ENCODE measurements around the gene AMBRA1. TPM values are rescaled to one million over a fixed set of nuclear protein-coding genes. Genes with fewer than 3 reads are reported as not detected.

The AMBRA1 gene
- polyA plus RNA-seq, 2 of the 4 experiments (the other 2 are of a cell fraction), result 11.5 to 13.4 TPM

DNA sequence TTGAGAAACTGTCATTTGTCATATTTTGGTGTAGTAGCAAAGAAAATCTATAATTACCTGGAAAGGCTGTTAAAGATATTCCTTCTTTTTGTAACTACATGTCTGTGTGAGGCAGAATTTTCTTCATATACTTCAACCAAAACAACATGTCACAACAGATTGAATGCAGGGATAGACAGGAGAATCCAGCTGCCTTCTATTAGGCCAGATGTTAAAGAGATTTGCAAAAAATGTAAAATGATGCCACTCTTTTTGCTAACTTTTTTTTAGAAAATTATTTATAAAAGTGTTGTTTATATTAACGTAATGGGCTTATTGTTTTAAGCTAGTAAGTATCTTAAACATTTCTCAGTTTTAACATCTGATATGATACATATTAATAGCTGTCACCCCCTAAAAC, 233.9 kb downstream of the AMBRA1 start:
- Histone ChIP-seq H3K4me3 (no peak overlapping the region), H3K4me2 (no peak overlapping the region), H3K9me3 (no peaks in the 10 kb centered on the region), H3K4me1 (peaks cover 10% of the 10 kb centered on the region), H3K27ac (no peak overlapping the region)
- POLR2A ChIA-PET, result no interaction called here
- ATAC-seq (no peak), FAIRE-seq (no peak), DNase-seq (ENCODE audit: low read depth in 1 of 2, low spot score in 1 of 2) (no peak)
- 87% methylated on average over 1 of the region's 1 CpG for WGBS (ENCODE audit: missing lambda C conversion rate)
- TF ChIP-seq POLR2AphosphoS2 (conservative IDR thresholded peaks at IDR 0.05; ENCODE audit: low read length) (no peak), ZC3H11A (IDR thresholded peaks at IDR 0.05) (no peak), RCOR1 (IDR thresholded peaks at IDR 0.05; ENCODE audit: low read depth, low read length) (no peak), EHMT2 (IDR thresholded peaks at IDR 0.05; ENCODE audit: low read depth) (no peak), TFCP2L1 (CRISPR knock-in tag; IDR thresholded peaks at IDR 0.05) (no peak), MYC (IDR thresholded peaks at IDR 0.05; ENCODE audit: borderline replicate concordance, low read length) (no peak), GATA3 (IDR thresholded peaks at IDR 0.05; ENCODE audit: borderline replicate concordance) (no peak), NR3C1 (IDR thresholded peaks at IDR 0.05) (no peak)
- TF ChIP-seq, protein P1, sequence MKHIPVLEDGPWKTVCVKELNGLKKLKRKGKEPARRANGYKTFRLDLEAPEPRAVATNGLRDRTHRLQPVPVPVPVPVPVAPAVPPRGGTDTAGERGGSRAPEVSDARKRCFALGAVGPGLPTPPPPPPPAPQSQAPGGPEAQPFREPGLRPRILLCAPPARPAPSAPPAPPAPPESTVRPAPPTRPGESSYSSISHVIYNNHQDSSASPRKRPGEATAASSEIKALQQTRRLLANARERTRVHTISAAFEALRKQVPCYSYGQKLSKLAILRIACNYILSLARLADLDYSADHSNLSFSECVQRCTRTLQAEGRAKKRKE (CRISPR knock-in tag; IDR thresholded peaks at IDR 0.05; ENCODE audit: low read depth), result no peak
- TF ChIP-seq, protein P2, sequence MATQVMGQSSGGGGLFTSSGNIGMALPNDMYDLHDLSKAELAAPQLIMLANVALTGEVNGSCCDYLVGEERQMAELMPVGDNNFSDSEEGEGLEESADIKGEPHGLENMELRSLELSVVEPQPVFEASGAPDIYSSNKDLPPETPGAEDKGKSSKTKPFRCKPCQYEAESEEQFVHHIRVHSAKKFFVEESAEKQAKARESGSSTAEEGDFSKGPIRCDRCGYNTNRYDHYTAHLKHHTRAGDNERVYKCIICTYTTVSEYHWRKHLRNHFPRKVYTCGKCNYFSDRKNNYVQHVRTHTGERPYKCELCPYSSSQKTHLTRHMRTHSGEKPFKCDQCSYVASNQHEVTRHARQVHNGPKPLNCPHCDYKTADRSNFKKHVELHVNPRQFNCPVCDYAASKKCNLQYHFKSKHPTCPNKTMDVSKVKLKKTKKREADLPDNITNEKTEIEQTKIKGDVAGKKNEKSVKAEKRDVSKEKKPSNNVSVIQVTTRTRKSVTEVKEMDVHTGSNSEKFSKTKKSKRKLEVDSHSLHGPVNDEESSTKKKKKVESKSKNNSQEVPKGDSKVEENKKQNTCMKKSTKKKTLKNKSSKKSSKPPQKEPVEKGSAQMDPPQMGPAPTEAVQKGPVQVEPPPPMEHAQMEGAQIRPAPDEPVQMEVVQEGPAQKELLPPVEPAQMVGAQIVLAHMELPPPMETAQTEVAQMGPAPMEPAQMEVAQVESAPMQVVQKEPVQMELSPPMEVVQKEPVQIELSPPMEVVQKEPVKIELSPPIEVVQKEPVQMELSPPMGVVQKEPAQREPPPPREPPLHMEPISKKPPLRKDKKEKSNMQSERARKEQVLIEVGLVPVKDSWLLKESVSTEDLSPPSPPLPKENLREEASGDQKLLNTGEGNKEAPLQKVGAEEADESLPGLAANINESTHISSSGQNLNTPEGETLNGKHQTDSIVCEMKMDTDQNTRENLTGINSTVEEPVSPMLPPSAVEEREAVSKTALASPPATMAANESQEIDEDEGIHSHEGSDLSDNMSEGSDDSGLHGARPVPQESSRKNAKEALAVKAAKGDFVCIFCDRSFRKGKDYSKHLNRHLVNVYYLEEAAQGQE (IDR thresholded peaks at IDR 0.05), result no peak
- CTCF ChIA-PET, result interaction anchor here (0.6 to 25.2 kb wide), 5 partner anchors 7 to 121 kb away, joined by 3 to 325 read pairs (median 7); partner anchors contain the start of genes CHRM4 and DGKZ

DNA sequence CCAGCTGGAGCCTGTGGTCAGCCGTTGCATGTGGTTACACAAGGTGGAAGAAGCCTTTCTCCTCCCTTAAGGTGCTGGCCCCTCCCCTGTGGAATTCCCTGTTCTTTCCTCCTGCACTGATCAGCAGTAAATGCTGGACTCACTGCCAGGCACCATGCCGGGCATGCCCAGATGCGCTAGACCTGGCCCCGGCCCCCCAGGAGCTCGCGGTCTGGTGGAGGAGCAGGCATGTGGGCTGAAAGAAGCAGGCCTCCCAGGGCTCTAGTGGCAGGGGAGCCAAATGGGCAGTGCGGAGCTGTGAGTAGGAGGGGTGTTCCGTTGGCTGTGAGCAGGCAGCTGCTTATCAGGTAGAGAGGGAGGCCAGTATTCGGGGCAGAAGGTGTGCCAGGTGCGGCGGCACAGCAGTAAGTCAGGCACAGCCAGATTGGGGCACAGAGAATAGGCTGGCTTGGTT, 236.3 kb downstream of the AMBRA1 start:
- no peak overlapping the region for H3K27ac ChIP-seq
- POLR2A ChIA-PET, result no interaction called here
- H3K9me3 ChIP-seq, result no peaks in the 10 kb centered on the region
- TF ChIP-seq HEYL (CRISPR knock-in tag; IDR thresholded peaks at IDR 0.05), result no peak
- no peak for TF ChIP-seq EHMT2 (IDR thresholded peaks at IDR 0.05; ENCODE audit: low read depth)
- TF ChIP-seq ZFP36 (IDR thresholded peaks at IDR 0.05; ENCODE audit: borderline replicate concordance, partially characterized antibody), result no peak
- TF ChIP-seq, protein P3, sequence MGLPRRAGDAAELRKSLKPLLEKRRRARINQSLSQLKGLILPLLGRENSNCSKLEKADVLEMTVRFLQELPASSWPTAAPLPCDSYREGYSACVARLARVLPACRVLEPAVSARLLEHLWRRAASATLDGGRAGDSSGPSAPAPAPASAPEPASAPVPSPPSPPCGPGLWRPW (IDR thresholded peaks at IDR 0.05), result no peak
- TF ChIP-seq, protein P4, sequence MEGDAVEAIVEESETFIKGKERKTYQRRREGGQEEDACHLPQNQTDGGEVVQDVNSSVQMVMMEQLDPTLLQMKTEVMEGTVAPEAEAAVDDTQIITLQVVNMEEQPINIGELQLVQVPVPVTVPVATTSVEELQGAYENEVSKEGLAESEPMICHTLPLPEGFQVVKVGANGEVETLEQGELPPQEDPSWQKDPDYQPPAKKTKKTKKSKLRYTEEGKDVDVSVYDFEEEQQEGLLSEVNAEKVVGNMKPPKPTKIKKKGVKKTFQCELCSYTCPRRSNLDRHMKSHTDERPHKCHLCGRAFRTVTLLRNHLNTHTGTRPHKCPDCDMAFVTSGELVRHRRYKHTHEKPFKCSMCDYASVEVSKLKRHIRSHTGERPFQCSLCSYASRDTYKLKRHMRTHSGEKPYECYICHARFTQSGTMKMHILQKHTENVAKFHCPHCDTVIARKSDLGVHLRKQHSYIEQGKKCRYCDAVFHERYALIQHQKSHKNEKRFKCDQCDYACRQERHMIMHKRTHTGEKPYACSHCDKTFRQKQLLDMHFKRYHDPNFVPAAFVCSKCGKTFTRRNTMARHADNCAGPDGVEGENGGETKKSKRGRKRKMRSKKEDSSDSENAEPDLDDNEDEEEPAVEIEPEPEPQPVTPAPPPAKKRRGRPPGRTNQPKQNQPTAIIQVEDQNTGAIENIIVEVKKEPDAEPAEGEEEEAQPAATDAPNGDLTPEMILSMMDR (IDR thresholded peaks at IDR 0.05), result no peak
- no peak for TF ChIP-seq NR3C1 (IDR thresholded peaks at IDR 0.05)
- TF ChIP-seq SREBF2 (IDR thresholded peaks at IDR 0.05), result no peak
- no peak for TF ChIP-seq HDAC2 (IDR thresholded peaks at IDR 0.05)
- TF ChIP-seq, protein P5, sequence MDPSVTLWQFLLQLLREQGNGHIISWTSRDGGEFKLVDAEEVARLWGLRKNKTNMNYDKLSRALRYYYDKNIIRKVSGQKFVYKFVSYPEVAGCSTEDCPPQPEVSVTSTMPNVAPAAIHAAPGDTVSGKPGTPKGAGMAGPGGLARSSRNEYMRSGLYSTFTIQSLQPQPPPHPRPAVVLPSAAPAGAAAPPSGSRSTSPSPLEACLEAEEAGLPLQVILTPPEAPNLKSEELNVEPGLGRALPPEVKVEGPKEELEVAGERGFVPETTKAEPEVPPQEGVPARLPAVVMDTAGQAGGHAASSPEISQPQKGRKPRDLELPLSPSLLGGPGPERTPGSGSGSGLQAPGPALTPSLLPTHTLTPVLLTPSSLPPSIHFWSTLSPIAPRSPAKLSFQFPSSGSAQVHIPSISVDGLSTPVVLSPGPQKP (IDR thresholded peaks at IDR 0.05; ENCODE audit: low read depth, low read length), result no peak
- H3K4me3 ChIP-seq, result no peak overlapping the region
- 95% methylated on average over 11 of the region's 11 CpGs for WGBS (ENCODE audit: missing lambda C conversion rate)
- CTCF ChIA-PET, result interaction anchor here (0.6 to 25.2 kb wide), 9 partner anchors 10 to 181 kb away, joined by 3 to 325 read pairs (median 4); partner anchors contain the start of gene DGKZ
- H3K4me1 ChIP-seq, result peaks cover under 1% of the 10 kb centered on the region; the same call in 2 of the 3 replicates
- DNase-seq (ENCODE audit: low read depth in 1 of 2, low spot score in 1 of 2) (no peak), FAIRE-seq (no peak), ATAC-seq (peak in 1 of 2 experiments; percentile 25; a peak in 1 of 6 replicates)
- no peak overlapping the region for H3K4me2 ChIP-seq

All from A549 (cell line).